Endothelial cell of umbilical vein (primary cell): Measurements from ENCODE around the gene BACH2. TPM values are rescaled to one million over a fixed set of nuclear protein-coding genes. Genes with fewer than 3 reads are reported as not detected.

Experiments
- BruUV-seq: library from RNA; stranded (reverse); fragments of 400-500 nt; replicated peaks from 2 replicates; lab custom pipeline; 2021; lab: Mats Ljungman, UMichigan
- CTCF ChIA-PET: fragments of 300-600, 350-600 bp; sonication (Branson Sonifier 250); formaldehyde crosslinking; loops from one replicate; lab custom pipeline; 2021; ENCODE audit warnings: antibody characterized with exemption, inconsistent platforms; lab: Charles Lee
- POLR2A ChIA-PET: fragments of 300-600, 350-600 bp; sonication (Branson Sonifier 250); formaldehyde crosslinking; loops from one replicate; lab custom pipeline; 2021; ENCODE audit warnings: antibody characterized with exemption, inconsistent platforms; lab: Charles Lee
- DNase-seq: peaks from one replicate; pipeline ENCODE4 v3.0.0-alpha.2; 2011; ENCODE audit warnings: low read depth, low spot score
- FAIRE-seq: peaks from 2 replicates; lab custom pipeline; 2011; peaks lifted over from hg19 to GRCh38; lab: Jason Lieb, UNC
- H2AFZ ChIP-seq: 2 replicates; pipeline ENCODE4 v1.6.0; 2012; ENCODE audit warnings: low read depth, low read length, control low read depth, inconsistent platforms
- H3K27ac ChIP-seq: 2 replicates; pipeline ENCODE4 v1.5.1; 2011; ENCODE audit warnings: low read depth, mild to moderate bottlenecking, control low read depth, low read length, moderate library complexity; ENCODE audit not compliant: insufficient read depth
- H3K27me3 ChIP-seq, 2 experiments: 2 replicates each; pipeline versions ENCODE4 v1.6.0 to v1.6.1; 2011; ENCODE audit warnings: low read length in 2 of 2, mixed read lengths in 1 of 2; ENCODE audit not compliant: control insufficient read depth in 2 of 2, insufficient read depth in 2 of 2
- H3K36me3 ChIP-seq, 2 experiments: 2 replicates in 1 of 2; 3 replicates in 1 of 2; pipeline ENCODE4 v1.5.1; 2011; ENCODE audit warnings: low read length in 2 of 2, mild to moderate bottlenecking in 1 of 2, moderate library complexity in 1 of 2; ENCODE audit not compliant: control insufficient read depth in 2 of 2, insufficient read depth in 2 of 2; ENCODE audit errors: extremely low read depth in 1 of 2
- H3K4me1 ChIP-seq: 3 replicates; pipeline ENCODE4 v1.5.1; 2011; ENCODE audit warnings: mild to moderate bottlenecking, low read length; ENCODE audit not compliant: control insufficient read depth, insufficient read depth; ENCODE audit errors: extremely low read depth
- H3K4me2 ChIP-seq: 2 replicates; pipeline ENCODE4 v1.6.1; 2011; ENCODE audit warnings: low read length, control low read depth, mixed read lengths; ENCODE audit not compliant: insufficient read depth
- H3K4me3 ChIP-seq, 3 experiments: fragments of 200-600 bp in 1 of 3; sonication (generic), shearing (Covaris generic) in 1 of 3; replicated peaks in 1 of 3; 2 replicates each; pipeline ENCODE4 v1.5.1; 2011 to 2016; ENCODE audit warnings: control low read depth in 3 of 3, low read length in 3 of 3, mild to moderate bottlenecking in 2 of 3, inconsistent platforms in 1 of 3, low read depth in 1 of 3, moderate library complexity in 1 of 3; ENCODE audit not compliant: insufficient read depth in 1 of 3
- H3K79me2 ChIP-seq: 2 replicates; pipeline ENCODE4 v1.6.0; 2012; ENCODE audit warnings: low read length, inconsistent platforms; ENCODE audit not compliant: control insufficient read depth, insufficient read depth
- H3K9ac ChIP-seq: replicated peaks from 2 replicates; pipeline ENCODE3; 2011; ENCODE audit warnings: low read length, control low read depth; ENCODE audit not compliant: insufficient read depth; ENCODE audit errors: extremely low read depth
- H3K9me1 ChIP-seq: replicated peaks from 3 replicates; pipeline ENCODE4 v1.6.0; 2011; ENCODE audit warnings: mild to moderate bottlenecking, low read length; ENCODE audit not compliant: control insufficient read depth, insufficient read depth; ENCODE audit errors: extremely low read depth
- H3K9me3 ChIP-seq: replicated peaks from 2 replicates; pipeline ENCODE4 v1.5.1; 2012; ENCODE audit warnings: low read length, inconsistent platforms; ENCODE audit not compliant: control insufficient read depth, insufficient read depth
- H4K20me1 ChIP-seq: replicated peaks from 2 replicates; pipeline ENCODE3; 2011; ENCODE audit warnings: mild to moderate bottlenecking, low read length; ENCODE audit not compliant: control insufficient read depth, insufficient read depth; ENCODE audit errors: extremely low read depth
- CTCF ChIP-seq, 2 donors: IDR thresholded peaks; 1 replicate in 1 of 2; 2 replicates in 1 of 2; pipeline ENCODE4 v1.5.1; 2011; ENCODE audit warnings: low read length in 2 of 2, mild to moderate bottlenecking in 2 of 2, moderate library complexity in 2 of 2, control low read depth in 1 of 2, inconsistent platforms in 1 of 2, low read depth in 1 of 2; ENCODE audit not compliant: insufficient read depth in 1 of 2; ENCODE audit errors: extremely low read depth in 1 of 2
- EZH2 ChIP-seq: IDR thresholded peaks from 2 replicates; pipeline ENCODE4 v1.6.1; 2012; ENCODE audit warnings: borderline replicate concordance, low read depth, mild to moderate bottlenecking, moderate library complexity, low read length, inconsistent platforms; ENCODE audit not compliant: severe bottlenecking
- FOS ChIP-seq: IDR thresholded peaks from 2 replicates; pipeline ENCODE4 v1.6.1; 2011; ENCODE audit warnings: mild to moderate bottlenecking, low read length, moderate library complexity, borderline replicate concordance; ENCODE audit not compliant: insufficient read depth
- GATA2 ChIP-seq: IDR thresholded peaks from 2 replicates; pipeline ENCODE4 v1.7.0; 2011; ENCODE audit warnings: low read depth, mild to moderate bottlenecking, moderate library complexity, mixed read lengths, low read length; ENCODE audit not compliant: insufficient read length, insufficient read depth
- JUN ChIP-seq: IDR thresholded peaks from 2 replicates; pipeline ENCODE4 v1.6.1; 2011; ENCODE audit warnings: borderline replicate concordance, low read depth; ENCODE audit not compliant: insufficient read length, insufficient read depth
- MAX ChIP-seq: IDR thresholded peaks from 2 replicates; pipeline ENCODE4 v1.6.1; 2011; ENCODE audit not compliant: insufficient read depth, insufficient read length
- MYC ChIP-seq: IDR thresholded peaks from one replicate; pipeline ENCODE4 v1.6.1; 2011; ENCODE audit warnings: mild to moderate bottlenecking, low read depth, low read length
- POLR2A ChIP-seq: IDR thresholded peaks from 2 replicates; pipeline ENCODE4 v1.6.1; 2012; ENCODE audit warnings: low read depth, mild to moderate bottlenecking, control low read depth, low read length
- POLR2AphosphoS5 ChIP-seq: IDR thresholded peaks from 2 replicates; pipeline ENCODE4 v1.6.1; 2012; ENCODE audit warnings: low read depth, mild to moderate bottlenecking, control low read depth, low read length, moderate library complexity; ENCODE audit not compliant: insufficient read depth
- dilution Hi-C: fragments of 300-500 bp; cut with MboI; formaldehyde crosslinking; loops from one replicate; pipeline ENCODE4 v1.15.0; 2019; ENCODE audit warnings: low sequenced_read_pairs; ENCODE audit not compliant: extremely low pct_ligation_motif_present
- intact Hi-C: fragments of 100-400 bp; cut with micrococcal nuclease; formaldehyde crosslinking; loops from one replicate; pipeline ENCODE4 v1.10.0; 2022
- polyA plus RNA-seq, 4 experiments: library from polyadenylated mRNA; depleted of rRNA in 3 of 4; stranded (reverse) in 3 of 4; unstranded in 1 of 4; fragments of >200 nt; gene quantifications; 2 replicates each; pipeline versions ENCODE4 v1.2.1 to v1.2.3, GENCODE V29; 2011 to 2012; ENCODE audit warnings: missing spikeins in 1 of 4
- total RNA-seq: library from RNA; stranded (reverse); gene quantifications from 2 replicates; pipeline ENCODE4 v1.2.3, GENCODE V29; 2021

BACH2 gene
- total and polyA plus RNA-seq, 2 donors (not counting 3 experiments of a cell fraction or from before 2014, with no cell fraction given), result 1.7 to 5.6 TPM

GRCh38 chr6:90005048-90005827, 291.4 kb downstream of the BACH2 start:
- Histone ChIP-seq H3K4me1 (peaks cover 16% of the 10 kb centered on the region), H3K36me3 (no peaks in the 10 kb centered on the region), H3K27me3 (no peaks in the 10 kb centered on the region), H3K9me1 (no peaks in the 10 kb centered on the region), H3K9ac (no peak overlapping the region), H2AFZ (no peak overlapping the region), H3K4me3 (no peak overlapping the region), H3K27ac (no peak overlapping the region), H4K20me1 (no peaks in the 10 kb centered on the region), H3K4me2 (no peak overlapping the region), H3K79me2 (no peaks in the 10 kb centered on the region), H3K9me3 (no peaks in the 10 kb centered on the region)
- FAIRE-seq, result no peak
- ChIA-PET POLR2A (no interaction called here), CTCF (no interaction called here)
- intact Hi-C loops (loop anchor here (5.0 kb wide), 1 partner anchor 487 kb away; no protein-coding TSS in a partner anchor), dilution Hi-C loops (no loop called here)
- BruUV-seq, result no TSS peak
- TF ChIP-seq JUN (no peak), EZH2 (no peak), POLR2AphosphoS5 (no peak), MAX (no peak), FOS (no peak), POLR2A (no peak), MYC (no peak), CTCF (IDR thresholded peaks at IDR 0.05; ENCODE audit: extremely low read depth in 1 of 2, insufficient read depth in 1 of 2, low read depth in 1 of 2, low read length in 2 of 2) (no peak), GATA2 (no peak)
- no peak for DNase-seq
